ENCODE data around the gene CTXN3.

The CTXN3 gene

GRCh38 chr5:127700237-127700766 is 51.4 kb downstream of the CTXN3 start:
- DNase-seq, result no peak

DNA sequence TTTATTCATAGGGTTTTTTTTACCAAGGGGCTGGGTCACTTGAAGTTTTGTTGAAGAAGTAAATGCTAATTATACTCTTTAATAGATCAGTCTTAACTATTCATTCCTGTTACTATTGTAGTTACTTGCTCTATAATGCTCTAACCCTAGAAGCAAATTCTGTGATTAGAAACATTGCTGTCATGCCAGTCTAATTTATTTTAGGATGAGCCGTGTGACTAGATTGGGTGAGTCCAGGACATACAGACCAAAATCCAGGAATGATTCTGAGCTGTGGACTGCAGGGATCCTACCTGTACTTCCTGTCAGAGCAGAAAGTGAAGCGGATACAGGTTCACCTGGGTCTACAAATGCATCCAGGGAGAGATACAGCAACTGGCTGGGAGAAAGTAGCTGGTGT is 53.6 kb downstream of the CTXN3 start:
- DNase-seq, result no peak

- no peak for DNase-seq
Measured at GRCh38 chr5:127702926-127703561, 54.2 kb downstream of the CTXN3 start, which contains the start of gene CCDC192. Gene CCDC192, plus strand, starts transcription at chr5:127703391. Its CDS starts 55 bp downstream, at chr5:127703446.

GRCh38 chr5:127705120-127705892 is 56.4 kb downstream of the CTXN3 start:
- DNase-seq, result no peak

- no peak for DNase-seq
Measured at GRCh38 chr5:127706691-127707090, 57.8 kb downstream of the CTXN3 start.

DNA sequence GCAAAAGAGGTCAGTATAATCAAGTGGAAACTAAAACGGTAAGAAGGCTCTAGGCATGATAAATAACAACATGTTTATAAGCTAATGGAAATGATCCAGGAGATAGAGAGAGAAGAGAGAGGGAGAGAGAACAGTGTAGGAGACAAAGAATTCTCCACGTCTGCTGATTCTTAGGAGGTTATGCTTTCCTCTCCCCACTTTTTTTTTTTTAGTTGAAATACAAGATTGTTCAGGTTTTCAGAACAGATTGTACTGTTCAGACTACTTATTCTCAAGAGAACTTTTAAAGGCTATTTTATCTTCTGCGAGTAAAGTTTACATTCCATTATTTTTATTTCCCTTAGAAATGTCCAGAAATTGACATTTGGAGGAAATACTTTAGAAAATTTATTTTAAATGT is 58.3 kb downstream of the CTXN3 start:
- DNase-seq, result no peak

Data from NCI-H1417 treated with DMSO at 0.1 percent for 48 hours (cell line).